Heart left ventricle (tissue), 13 donors: ENCODE data around the gene TP53RK.

ENCODE experiments used
- POLR2A ChIP-seq, 2 donors: fragments of 450-650 bp; IDR thresholded peaks; one replicate each; pipeline ENCODE4 v1.6.1; 2017; ENCODE audit warnings: antibody characterized with exemption in 2 of 2, mild to moderate bottlenecking in 2 of 2, moderate library complexity in 2 of 2
- TF ChIP-seq, protein P1 (sequence below), 12 donors: fragments of 200-600 bp; sonication (generic) in 4 of 12; IDR thresholded peaks; one replicate each; pipeline versions ENCODE4 v1.5.0 to v1.8.0; 2018 to 2022; ENCODE audit warnings: antibody characterized with exemption in 12 of 12, mild to moderate bottlenecking in 5 of 12
- donor health status: ischemic (EF 13 %, LVEDD 7.1; RV severe dilation, severe dysfunction).
- donor health status: DM: no; HTN: yes; CAD: no.
- donor health status: DM: no; HTN: no; CAD: no.
- donor health status: ischemic (EF 25% LVEDD 6.9; RV normal size, moderate dysfunction).
- donor health status: ischemic (EF 25% LVEDD 5.7; RV mildly dilated, moderate dysfunction).
- donor health status: ischemic (EF 35%, LVEDD 5.7; RV mildly dilated, moderate dysfunction).
- donor health status: nonischemic (EF 11% LVEDD 7.7; RV severe dilation, severe dysfunction).
- donor health status: DM: yes; HTN: yes; CAD: no.
- donor health status: PGD.
- donor health status: ischemic (EF 29% LVEDD 5.4; RV normal size, mild dysfunction).
- donor health status: nonischemic (EF 23%, LVEDD 6.1; RV moderate dilation, normal function).

DNA sequence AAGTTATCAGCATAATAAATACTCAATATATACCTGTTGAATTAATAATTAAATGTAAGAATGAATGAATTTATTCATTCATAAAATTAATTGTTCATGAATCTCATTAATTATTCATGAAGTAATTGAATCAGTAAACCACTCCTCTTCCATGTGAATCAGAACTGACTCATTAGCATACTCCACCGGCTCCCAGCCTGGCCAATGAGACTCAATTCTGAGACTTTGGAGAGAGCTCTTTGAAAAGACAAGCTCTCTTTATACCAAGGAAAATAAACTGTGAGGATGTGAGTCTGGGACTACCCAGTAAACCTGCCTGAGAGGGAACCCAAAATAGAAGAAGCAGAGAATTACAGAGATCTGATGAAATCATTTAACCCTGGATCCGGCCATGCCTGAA is 11.8 kb upstream of the TP53RK start:
- no peak for TF ChIP-seq POLR2A (IDR thresholded peaks at IDR 0.05)
- TF ChIP-seq, protein P1, sequence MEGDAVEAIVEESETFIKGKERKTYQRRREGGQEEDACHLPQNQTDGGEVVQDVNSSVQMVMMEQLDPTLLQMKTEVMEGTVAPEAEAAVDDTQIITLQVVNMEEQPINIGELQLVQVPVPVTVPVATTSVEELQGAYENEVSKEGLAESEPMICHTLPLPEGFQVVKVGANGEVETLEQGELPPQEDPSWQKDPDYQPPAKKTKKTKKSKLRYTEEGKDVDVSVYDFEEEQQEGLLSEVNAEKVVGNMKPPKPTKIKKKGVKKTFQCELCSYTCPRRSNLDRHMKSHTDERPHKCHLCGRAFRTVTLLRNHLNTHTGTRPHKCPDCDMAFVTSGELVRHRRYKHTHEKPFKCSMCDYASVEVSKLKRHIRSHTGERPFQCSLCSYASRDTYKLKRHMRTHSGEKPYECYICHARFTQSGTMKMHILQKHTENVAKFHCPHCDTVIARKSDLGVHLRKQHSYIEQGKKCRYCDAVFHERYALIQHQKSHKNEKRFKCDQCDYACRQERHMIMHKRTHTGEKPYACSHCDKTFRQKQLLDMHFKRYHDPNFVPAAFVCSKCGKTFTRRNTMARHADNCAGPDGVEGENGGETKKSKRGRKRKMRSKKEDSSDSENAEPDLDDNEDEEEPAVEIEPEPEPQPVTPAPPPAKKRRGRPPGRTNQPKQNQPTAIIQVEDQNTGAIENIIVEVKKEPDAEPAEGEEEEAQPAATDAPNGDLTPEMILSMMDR (IDR thresholded peaks at IDR 0.05), result no peak
